H9 (cell line): ENCODE measurements around the gene PLEK2. TPM values are rescaled to one million over a fixed set of nuclear protein-coding genes. Genes with fewer than 3 reads are reported as not detected.

Source experiments
- DNase-seq: peaks from one replicate; pipeline ENCODE4 v3.0.0-alpha.2; 2017
- H2AFZ ChIP-seq: one replicate; pipeline ENCODE4 v1.6.1; 2013; ENCODE audit warnings: mild to moderate bottlenecking, low read length, control low read depth, moderate library complexity
- H2AK5ac ChIP-seq: 2 replicates; pipeline ENCODE4 v1.6.1; 2013; ENCODE audit warnings: low read length, control low read depth, mixed read lengths; ENCODE audit not compliant: insufficient read length
- H2BK120ac ChIP-seq: one replicate; pipeline ENCODE4 v1.6.1; 2013; ENCODE audit warnings: low read depth, mild to moderate bottlenecking, low read length, control low read depth, inconsistent platforms; ENCODE audit not compliant: poor library complexity, severe bottlenecking
- H2BK12ac ChIP-seq: 2 replicates; pipeline ENCODE4 v1.6.1; 2013; ENCODE audit warnings: low read length, control low read depth, mixed read lengths, low read depth; ENCODE audit not compliant: insufficient read length
- H2BK15ac ChIP-seq: 2 replicates; pipeline ENCODE4 v1.6.1; 2013; ENCODE audit warnings: low read depth, low read length, control low read depth
- H2BK20ac ChIP-seq: one replicate; pipeline ENCODE4 v1.6.1; 2013; ENCODE audit warnings: low read depth, mild to moderate bottlenecking, low read length, control low read depth, inconsistent platforms; ENCODE audit not compliant: poor library complexity, severe bottlenecking
- H2BK5ac ChIP-seq: 2 replicates; pipeline ENCODE4 v1.6.1; 2013; ENCODE audit warnings: low read length, control low read depth, mixed read lengths; ENCODE audit not compliant: insufficient read length
- H3K14ac ChIP-seq: 2 replicates; pipeline ENCODE4 v1.6.1; 2013; ENCODE audit warnings: low read length, control low read depth; ENCODE audit not compliant: insufficient read depth
- H3K18ac ChIP-seq: 2 replicates; pipeline ENCODE4 v1.6.1; 2013; ENCODE audit warnings: low read depth, mild to moderate bottlenecking, mixed read lengths, low read length, control low read depth; ENCODE audit not compliant: insufficient read length
- H3K23ac ChIP-seq: 2 replicates; pipeline ENCODE4 v1.6.1; 2013; ENCODE audit warnings: low read length, control low read depth, mixed read lengths, low read depth; ENCODE audit not compliant: insufficient read length
- H3K23me2 ChIP-seq: 2 replicates; pipeline ENCODE4 v1.6.1; 2013; ENCODE audit warnings: low read depth, mild to moderate bottlenecking, mixed read lengths, low read length, control low read depth; ENCODE audit not compliant: insufficient read length, poor library complexity, severe bottlenecking
- H3K27ac ChIP-seq: 2 replicates; pipeline ENCODE4 v1.5.1; 2013; ENCODE audit warnings: low read length, control low read depth, mixed read lengths, low read depth; ENCODE audit not compliant: insufficient read length
- H3K27me3 ChIP-seq: 2 replicates; pipeline ENCODE4 v1.6.1; 2013; ENCODE audit warnings: low read length, control low read depth, inconsistent platforms; ENCODE audit not compliant: insufficient read depth
- H3K4ac ChIP-seq: 2 replicates; pipeline ENCODE4 v1.6.1; 2013; ENCODE audit warnings: low read depth, mild to moderate bottlenecking, control low read depth, inconsistent platforms, low read length, moderate library complexity
- H3K4me1 ChIP-seq: 2 replicates; pipeline ENCODE4 v1.6.1; 2013; ENCODE audit warnings: low read length, control low read depth, inconsistent platforms; ENCODE audit not compliant: insufficient read depth
- H3K4me2 ChIP-seq: 2 replicates; pipeline ENCODE4 v1.6.1; 2013; ENCODE audit warnings: low read length, control low read depth, mixed read lengths; ENCODE audit not compliant: insufficient read length, insufficient read depth
- H3K56ac ChIP-seq: 2 replicates; pipeline ENCODE4 v1.6.1; 2013; ENCODE audit warnings: low read depth, mild to moderate bottlenecking, mixed read lengths, low read length, control low read depth; ENCODE audit not compliant: insufficient read length
- H3K79me1 ChIP-seq: 2 replicates; pipeline ENCODE4 v1.6.1; 2013; ENCODE audit warnings: low read depth, mild to moderate bottlenecking, moderate library complexity, low read length, control low read depth, inconsistent platforms; ENCODE audit not compliant: insufficient read depth, poor library complexity, severe bottlenecking
- H3K79me2 ChIP-seq: 2 replicates; pipeline ENCODE4 v1.6.1; 2013; ENCODE audit warnings: low read length, control low read depth, inconsistent platforms; ENCODE audit not compliant: insufficient read depth
- H3K9ac ChIP-seq: 2 replicates; pipeline ENCODE4 v1.6.1; 2013; ENCODE audit warnings: low read length, control low read depth, mixed read lengths; ENCODE audit not compliant: insufficient read length; ENCODE audit errors: extremely low read depth
- H3K9me3 ChIP-seq: one replicate; pipeline ENCODE4 v1.6.1; 2013; ENCODE audit warnings: low read depth, low read length, inconsistent platforms; ENCODE audit not compliant: control insufficient read depth
- H3T11ph ChIP-seq: one replicate; pipeline ENCODE4 v1.6.1; 2013; ENCODE audit warnings: mild to moderate bottlenecking, low read length, control low read depth, inconsistent platforms
- H4K20me1 ChIP-seq: one replicate; pipeline ENCODE4 v1.6.1; 2013; ENCODE audit not compliant: control insufficient read depth, insufficient read length, insufficient read depth
- H4K5ac ChIP-seq: 2 replicates; pipeline ENCODE4 v1.6.1; 2013; ENCODE audit warnings: low read depth, mild to moderate bottlenecking, mixed read lengths, low read length, control low read depth; ENCODE audit not compliant: insufficient read length
- H4K8ac ChIP-seq: replicated peaks from 2 replicates; pipeline ENCODE4 v1.6.1; 2013; ENCODE audit warnings: low read length, control low read depth, mixed read lengths, low read depth; ENCODE audit not compliant: insufficient read length
- H4K91ac ChIP-seq: 2 replicates; pipeline ENCODE4 v1.6.1; 2013; ENCODE audit warnings: low read depth, mild to moderate bottlenecking, moderate library complexity, mixed read lengths, low read length, control low read depth; ENCODE audit not compliant: insufficient read length
- H3K27ac Mint-ChIP-seq, 3 experiments: 2 replicates in 2 of 3; 3 replicates in 1 of 3; pipeline ENCODE4 v1.8.0; 2020 to 2021; ENCODE audit warnings: mixed read lengths in 3 of 3, mild to moderate bottlenecking in 1 of 3, moderate library complexity in 1 of 3
- H3K27me3 Mint-ChIP-seq: 2 replicates; pipeline ENCODE4 v1.8.0; 2021; ENCODE audit warnings: low read depth, mild to moderate bottlenecking, moderate library complexity, mixed read lengths
- H3K36me3 Mint-ChIP-seq, 3 experiments: 2 replicates in 2 of 3; 3 replicates in 1 of 3; pipeline ENCODE4 v1.8.0; 2020 to 2021; ENCODE audit warnings: low read depth in 3 of 3, mixed read lengths in 3 of 3; ENCODE audit not compliant: insufficient read depth in 1 of 3
- H3K4me1 Mint-ChIP-seq, 2 experiments: 2 replicates each; pipeline ENCODE4 v1.8.0; 2020; ENCODE audit warnings: mixed read lengths in 2 of 2
- H3K4me3 Mint-ChIP-seq, 2 experiments: 2 replicates in 1 of 2; 3 replicates in 1 of 2; pipeline ENCODE4 v1.8.0; 2020 to 2021; ENCODE audit warnings: mild to moderate bottlenecking in 2 of 2, mixed read lengths in 2 of 2, moderate library complexity in 1 of 2
- H3K9me3 Mint-ChIP-seq, 2 experiments: 2 replicates in 1 of 2; 3 replicates in 1 of 2; pipeline ENCODE4 v1.8.0; 2020; ENCODE audit warnings: mild to moderate bottlenecking in 2 of 2, mixed read lengths in 2 of 2, moderate library complexity in 1 of 2
- CTCF ChIP-seq: fragments of 200-600 bp; sonication (generic); conservative IDR thresholded peaks from 3 replicates; pipeline ENCODE4 v1.8.0; 2021; ENCODE audit warnings: antibody characterized with exemption, mild to moderate bottlenecking
- whole genome bisulfite sequencing: extraction: QIAGEN DNeasy Blood & Tissue Kit; methylation state at CpG from one replicate; pipeline ENCODE4 v1.1.7; 2013; ENCODE audit warnings: missing lambda C conversion rate, low lambda C conversion rate, mixed read lengths; ENCODE audit not compliant: insufficient read length; ENCODE audit errors: extremely low coverage; 5-methylcytosine and 5-hydroxymethylcytosine counted together
- total RNA-seq: library from RNA; stranded (reverse); gene quantifications from 2 replicates; pipeline ENCODE4 v1.2.1, GENCODE V29; 2021

The PLEK2 gene
- total RNA-seq, 1 experiment from 2014 or later = not detected

DNA sequence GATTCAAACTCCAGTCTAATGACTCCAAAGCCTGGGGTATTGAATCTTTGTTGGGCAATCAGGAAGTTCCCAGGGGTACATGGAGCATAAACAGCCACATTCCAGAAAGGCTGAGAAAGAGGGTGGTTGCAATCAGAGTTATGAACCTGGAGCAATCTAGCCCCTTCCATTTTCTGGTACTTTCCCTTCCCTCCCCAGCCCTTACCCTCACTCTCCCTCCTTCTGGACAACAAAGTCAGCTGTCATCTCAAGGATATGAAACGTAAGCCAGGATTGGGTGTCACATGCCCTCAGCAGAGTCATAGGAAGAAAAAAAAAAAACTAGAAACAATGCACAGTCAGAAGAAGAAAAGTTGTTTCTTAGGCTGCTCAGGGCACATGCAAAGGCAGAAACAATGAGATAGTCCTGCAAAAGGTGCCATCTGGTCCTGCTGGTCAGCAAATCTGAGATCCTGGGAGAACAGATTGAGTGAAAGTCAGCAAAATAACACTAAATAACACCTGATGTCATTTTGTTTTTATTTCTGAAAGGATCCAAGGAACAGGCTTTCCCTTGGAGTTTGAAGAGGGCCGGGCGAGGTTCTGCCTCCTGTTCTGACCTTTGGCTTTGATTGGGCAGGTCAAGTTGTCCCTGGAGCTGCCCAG, 49.5 kb upstream of the PLEK2 start:
- Histone ChIP-seq H4K20me1 (no peaks in the 10 kb centered on the region), H3K9me3 (no peaks in the 10 kb centered on the region), H2BK20ac (no peak overlapping the region), H3K14ac (no peak overlapping the region; the same call in 1 of the 2 replicates), H2BK120ac (no peak overlapping the region), H3K23me2 (no peaks in the 10 kb centered on the region), H3K4ac (no peak overlapping the region), H3K27ac (no peak overlapping the region), H3K18ac (no peak overlapping the region), H3K23ac (no peak overlapping the region), H4K5ac (no peak overlapping the region), H2AK5ac (no peak overlapping the region), H2BK15ac (no peak overlapping the region), H3K56ac (no peak overlapping the region), H3T11ph (no peak overlapping the region), H3K79me2 (no peaks in the 10 kb centered on the region), H2BK5ac (no peak overlapping the region), H2AFZ (no peak overlapping the region), H4K8ac (no peak overlapping the region), H3K27me3 (no peaks in the 10 kb centered on the region), H3K4me2 (no peak overlapping the region), H3K9ac (no peak overlapping the region), H4K91ac (no peak overlapping the region), H2BK12ac (no peak overlapping the region), H3K79me1 (no peaks in the 10 kb centered on the region), H3K4me1 (peaks cover 5% of the 10 kb centered on the region)
- Mint-ChIP-seq H3K27ac (no peak overlapping the region; a peak in 2 of 7 replicates), H3K4me3 (no peak overlapping the region), H3K9me3 (no peaks in the 10 kb centered on the region), H3K4me1 (peaks cover 31 to 37% of the 10 kb centered on the region in 2 experiments), H3K27me3 (peaks cover 9% of the 10 kb centered on the region), H3K36me3 (no peaks in the 10 kb centered on the region)
- DNase-seq = no peak
- TF ChIP-seq CTCF = no peak
- WGBS = no CpG with 5 or more reads among the region's 3 CpGs
